ENCODE measurements around the gene TTF2.
"Not testable (repeated sequence)": the region's sequence is repeated elsewhere in the genome, so short reads cannot be mapped to it uniquely, and the experiment has no call there.

The TTF2 gene

GRCh38 chr1:117112047-117112717 lies 52.1 kb downstream of the TTF2 start:
- Mint-ChIP-seq H3K4me1 (ENCODE audit: low read depth) (peaks cover 2% of the 10 kb centered on the region), H3K9me3 (no peaks in the 10 kb centered on the region), H3K36me3 (ENCODE audit: low read depth) (peaks cover 2% of the 10 kb centered on the region), H3K4me3 (no peak overlapping the region), H3K27me3 (ENCODE audit: low read depth) (no peaks in the 10 kb centered on the region), H3K27ac (no peak overlapping the region)
- no peak for DNase-seq (ENCODE audit: low spot score)

- H3K9me3 Mint-ChIP-seq = no peaks in the 10 kb centered on the region
- no peak overlapping the region for H3K4me3 Mint-ChIP-seq
- H3K27me3 Mint-ChIP-seq (ENCODE audit: low read depth) = no peaks in the 10 kb centered on the region
- H3K36me3 Mint-ChIP-seq (ENCODE audit: low read depth) = no peaks in the 10 kb centered on the region
- no peak overlapping the region for H3K27ac Mint-ChIP-seq
- H3K4me1 Mint-ChIP-seq (ENCODE audit: low read depth) = peaks cover 2% of the 10 kb centered on the region
- DNase-seq (ENCODE audit: low spot score) = no peak
These were observed 53.1 kb downstream of the TTF2 start for GRCh38 chr1:117113199-117113598.

- Mint-ChIP-seq H3K27ac (no peak overlapping the region), H3K4me1 (ENCODE audit: low read depth) (peaks cover 2% of the 10 kb centered on the region), H3K9me3 (no peaks in the 10 kb centered on the region), H3K27me3 (ENCODE audit: low read depth) (no peaks in the 10 kb centered on the region), H3K36me3 (ENCODE audit: low read depth) (no peaks in the 10 kb centered on the region), H3K4me3 (no peak overlapping the region)
- DNase-seq (ENCODE audit: low spot score) = no peak
These were observed 54.8 kb downstream of the TTF2 start for GRCh38 chr1:117114877-117115276.

GRCh38 chr1:117116090-117116783 lies 56.1 kb downstream of the TTF2 start:
- H3K36me3 Mint-ChIP-seq (ENCODE audit: low read depth) = no peaks in the 10 kb centered on the region
- peaks cover 3% of the 10 kb centered on the region for H3K27me3 Mint-ChIP-seq (ENCODE audit: low read depth)
- H3K27ac Mint-ChIP-seq = no peak overlapping the region
- no peaks in the 10 kb centered on the region for H3K9me3 Mint-ChIP-seq
- no peak for DNase-seq (ENCODE audit: low spot score)
- no peak overlapping the region for H3K4me3 Mint-ChIP-seq
- H3K4me1 Mint-ChIP-seq (ENCODE audit: low read depth) = peaks cover 4% of the 10 kb centered on the region

- H3K4me1 Mint-ChIP-seq (ENCODE audit: low read depth) = peaks cover 4% of the 10 kb centered on the region
- no peak for DNase-seq (ENCODE audit: low spot score)
- no peak overlapping the region for H3K4me3 Mint-ChIP-seq
- peaks cover 3% of the 10 kb centered on the region for H3K27me3 Mint-ChIP-seq (ENCODE audit: low read depth)
- H3K27ac Mint-ChIP-seq = no peak overlapping the region
- H3K9me3 Mint-ChIP-seq = no peaks in the 10 kb centered on the region
- no peaks in the 10 kb centered on the region for H3K36me3 Mint-ChIP-seq (ENCODE audit: low read depth)
These were observed 56.6 kb downstream of the TTF2 start for GRCh38 chr1:117116784-117117130.

- no peak overlapping the region for H3K27ac Mint-ChIP-seq
- no peak for DNase-seq (ENCODE audit: low spot score)
- no peaks in the 10 kb centered on the region for H3K36me3 Mint-ChIP-seq (ENCODE audit: low read depth)
- H3K27me3 Mint-ChIP-seq (ENCODE audit: low read depth) = peaks cover 4% of the 10 kb centered on the region
- no peak overlapping the region for H3K4me3 Mint-ChIP-seq
- peaks cover 4% of the 10 kb centered on the region for H3K4me1 Mint-ChIP-seq (ENCODE audit: low read depth)
- no peaks in the 10 kb centered on the region for H3K9me3 Mint-ChIP-seq
These were observed 57.6 kb downstream of the TTF2 start for GRCh38 chr1:117117697-117118096.

- Mint-ChIP-seq H3K27me3 (ENCODE audit: low read depth) (peaks cover 6% of the 10 kb centered on the region), H3K36me3 (ENCODE audit: low read depth) (no peaks in the 10 kb centered on the region), H3K4me3 (no peak overlapping the region), H3K9me3 (no peaks in the 10 kb centered on the region), H3K27ac (no peak overlapping the region), H3K4me1 (ENCODE audit: low read depth) (peaks cover 4% of the 10 kb centered on the region)
- no peak for DNase-seq (ENCODE audit: low spot score)
These were observed 58.0 kb downstream of the TTF2 start for GRCh38 chr1:117118137-117118536.

GRCh38 chr1:117119144-117119543 lies 59.0 kb downstream of the TTF2 start:
- H3K9me3 Mint-ChIP-seq; DNase-seq (ENCODE audit: low spot score); H3K36me3 Mint-ChIP-seq (ENCODE audit: low read depth); H3K27me3 Mint-ChIP-seq (ENCODE audit: low read depth); H3K4me3 Mint-ChIP-seq; H3K4me1 Mint-ChIP-seq (ENCODE audit: low read depth); H3K27ac Mint-ChIP-seq: not testable (repeated sequence)

GRCh38 chr1:117120774-117121588 lies 60.9 kb downstream of the TTF2 start:
- peak overlapping the region; percentile 78 for H3K4me3 Mint-ChIP-seq
- peaks cover 4% of the 10 kb centered on the region for H3K4me1 Mint-ChIP-seq (ENCODE audit: low read depth)
- no peak for DNase-seq (ENCODE audit: low spot score)
- peaks cover 9% of the 10 kb centered on the region for H3K27me3 Mint-ChIP-seq (ENCODE audit: low read depth)
- no peak overlapping the region for H3K27ac Mint-ChIP-seq
- H3K36me3 Mint-ChIP-seq (ENCODE audit: low read depth) = no peaks in the 10 kb centered on the region
- no peaks in the 10 kb centered on the region for H3K9me3 Mint-ChIP-seq

GRCh38 chr1:117121589-117122329 lies 61.6 kb downstream of the TTF2 start, which contains the start of gene TRIM45:
TSS of gene TRIM45 (minus strand) at chr1:117121749. CDS start at chr1:117121201, 548 bp downstream.
- DNase-seq (ENCODE audit: low spot score) = peak; percentile 85
- peak within 1 kb of the TSS; percentile 12 for H3K27ac Mint-ChIP-seq
- peak within 1 kb of the TSS; percentile 80 for H3K4me3 Mint-ChIP-seq
- peaks cover 4% of the 10 kb centered on the region for H3K4me1 Mint-ChIP-seq (ENCODE audit: low read depth)
- no peaks in the 10 kb centered on the region for H3K36me3 Mint-ChIP-seq (ENCODE audit: low read depth)
- peaks cover 12% of the 10 kb centered on the region for H3K27me3 Mint-ChIP-seq (ENCODE audit: low read depth)
- no peaks in the 10 kb centered on the region for H3K9me3 Mint-ChIP-seq

GRCh38 chr1:117122330-117123025 lies 62.4 kb downstream of the TTF2 start:
- Mint-ChIP-seq H3K4me3 (peak overlapping the region; percentile 80), H3K36me3 (ENCODE audit: low read depth) (no peaks in the 10 kb centered on the region), H3K9me3 (no peaks in the 10 kb centered on the region), H3K4me1 (ENCODE audit: low read depth) (peaks cover 4% of the 10 kb centered on the region), H3K27ac (no peak overlapping the region), H3K27me3 (ENCODE audit: low read depth) (peaks cover 17% of the 10 kb centered on the region)
- no peak for DNase-seq (ENCODE audit: low spot score)

- peak overlapping the region; percentile 1 for H3K4me3 Mint-ChIP-seq
These were observed 63.1 kb downstream of the TTF2 start for GRCh38 chr1:117123274-117123673.

GRCh38 chr1:117124661-117125060 lies 64.5 kb downstream of the TTF2 start:
- peaks cover 7% of the 10 kb centered on the region for H3K4me1 Mint-ChIP-seq (ENCODE audit: low read depth)
- H3K4me3 Mint-ChIP-seq = no peak overlapping the region
- peaks cover 25% of the 10 kb centered on the region for H3K27me3 Mint-ChIP-seq (ENCODE audit: low read depth)
- no peaks in the 10 kb centered on the region for H3K36me3 Mint-ChIP-seq (ENCODE audit: low read depth)
- no peak overlapping the region for H3K27ac Mint-ChIP-seq
- no peaks in the 10 kb centered on the region for H3K9me3 Mint-ChIP-seq
- no peak for DNase-seq (ENCODE audit: low spot score)

More at GRCh38 chr1:117123274-117123673, 63.1 kb downstream of the TTF2 start:
- H3K27ac Mint-ChIP-seq = no peak overlapping the region
- H3K4me1 Mint-ChIP-seq (ENCODE audit: low read depth) = peaks cover 4% of the 10 kb centered on the region
- peaks cover 20% of the 10 kb centered on the region for H3K27me3 Mint-ChIP-seq (ENCODE audit: low read depth)
- H3K9me3 Mint-ChIP-seq = no peaks in the 10 kb centered on the region
- no peak for DNase-seq (ENCODE audit: low spot score)
- no peaks in the 10 kb centered on the region for H3K36me3 Mint-ChIP-seq (ENCODE audit: low read depth)

Data from T-helper 2 cell treated with Interferon-gamma antibody and Interleukin-4, amounts not matched to agents 5 μg/mL and 100 μg/mL, for 36 hours (primary cell).